WTC11 (cell line): ENCODE results near the gene HPS3. TPM values are rescaled to one million over a fixed set of nuclear protein-coding genes. Genes with fewer than 3 reads are reported as not detected.

Experiments used
- ATAC-seq: fragments of 200-7000 bp; cut with Tn5 transposase; 2 replicates; pipeline ENCODE4 v1.10.0; 2021; ENCODE audit warnings: mild to moderate bottlenecking, moderate library complexity
- CTCF ChIA-PET: fragments of 300-600 bp; sonication (Branson Sonifier 250); formaldehyde crosslinking; loops from one replicate; lab custom pipeline; 2021; ENCODE audit warnings: antibody characterized with exemption; lab: Charles Lee
- POLR2A ChIA-PET: fragments of 350-600 bp; sonication (Branson Sonifier 250); formaldehyde crosslinking; loops from one replicate; lab custom pipeline; 2021; ENCODE audit warnings: antibody characterized with exemption; lab: Charles Lee
- DNase-seq: peaks from one replicate; pipeline ENCODE4 v3.0.0; 2021; ENCODE audit warnings: low spot score
- H3K27ac Mint-ChIP-seq: 2 replicates; pipeline ENCODE4 v1.8.0; 2021; ENCODE audit warnings: mixed read lengths
- H3K27me3 Mint-ChIP-seq: 2 replicates; pipeline ENCODE4 v1.8.0; 2021; ENCODE audit warnings: low read depth, mild to moderate bottlenecking, moderate library complexity, mixed read lengths
- H3K36me3 Mint-ChIP-seq: 2 replicates; pipeline ENCODE4 v1.8.0; 2021; ENCODE audit warnings: mixed read lengths
- H3K4me1 Mint-ChIP-seq: 2 replicates; pipeline ENCODE4 v1.8.0; 2022; ENCODE audit warnings: mixed read lengths
- H3K4me3 Mint-ChIP-seq: 2 replicates; pipeline ENCODE4 v1.8.0; 2021; ENCODE audit warnings: mild to moderate bottlenecking, moderate library complexity, mixed read lengths
- H3K9me3 Mint-ChIP-seq: 2 replicates; pipeline ENCODE4 v1.8.0; 2021; ENCODE audit warnings: mixed read lengths
- E2F5 ChIP-seq: sonication (generic); formaldehyde crosslinking; IDR thresholded peaks from 2 replicates; pipeline ENCODE4 v1.8.1; 2022; ENCODE audit warnings: mild to moderate bottlenecking, moderate library complexity, missing genetic modification reagents
- ETV6 ChIP-seq: sonication (generic); formaldehyde crosslinking; IDR thresholded peaks from 2 replicates; pipeline ENCODE4 v1.8.1; 2022; ENCODE audit warnings: mild to moderate bottlenecking, missing genetic modification reagents
- FOXK1 ChIP-seq: sonication (generic); formaldehyde crosslinking; IDR thresholded peaks from 2 replicates; pipeline ENCODE4 v1.8.0; 2022; ENCODE audit warnings: mild to moderate bottlenecking, moderate library complexity, missing genetic modification reagents
- FOXP4 ChIP-seq: sonication (generic); formaldehyde crosslinking; IDR thresholded peaks from 2 replicates; pipeline ENCODE4 v1.8.0; 2022; ENCODE audit warnings: mild to moderate bottlenecking, missing genetic modification reagents
- GRHL2 ChIP-seq: fragments of 250-450 bp; sonication (Bioruptor Pico); IDR thresholded peaks from 2 replicates; pipeline ENCODE4 v1.8.0; 2022; ENCODE audit warnings: mild to moderate bottlenecking, moderate library complexity; ENCODE audit not compliant: insufficient replicate concordance, severe bottlenecking
- HMGA2 ChIP-seq: fragments of 250-450 bp; sonication (Bioruptor Pico); IDR thresholded peaks from 2 replicates; pipeline ENCODE4 v1.4.0; 2021; ENCODE audit warnings: mild to moderate bottlenecking, moderate library complexity
- JUN ChIP-seq: sonication (generic); formaldehyde crosslinking; IDR thresholded peaks from 2 replicates; pipeline ENCODE4 v1.8.0; 2023; ENCODE audit warnings: mild to moderate bottlenecking, missing genetic modification reagents
- KAT7 ChIP-seq: sonication (generic); formaldehyde crosslinking; IDR thresholded peaks from 2 replicates; pipeline ENCODE4 v1.8.1; 2023; ENCODE audit warnings: missing genetic modification reagents, mild to moderate bottlenecking, borderline replicate concordance
- MAX ChIP-seq: sonication (generic); formaldehyde crosslinking; IDR thresholded peaks from 2 replicates; pipeline ENCODE4 v1.8.0; 2022; ENCODE audit warnings: mild to moderate bottlenecking, missing genetic modification reagents
- MXD4 ChIP-seq: fragments of 250-450 bp; sonication (Bioruptor Pico); IDR thresholded peaks from 2 replicates; pipeline ENCODE4 v1.8.0; 2021; ENCODE audit warnings: mild to moderate bottlenecking, moderate library complexity, borderline replicate concordance
- NFATC4 ChIP-seq: fragments of 250-450 bp; sonication (Bioruptor Pico); IDR thresholded peaks from 2 replicates; pipeline ENCODE4 v1.9.0; 2021; ENCODE audit warnings: mild to moderate bottlenecking
- NFYB ChIP-seq: sonication (generic); formaldehyde crosslinking; conservative IDR thresholded peaks from 2 replicates; pipeline ENCODE4 v1.8.0; 2022; ENCODE audit warnings: low read depth, missing genetic modification reagents
- USF2 ChIP-seq: sonication (generic); formaldehyde crosslinking; IDR thresholded peaks from 2 replicates; pipeline ENCODE4 v1.8.1; 2023; ENCODE audit warnings: mild to moderate bottlenecking, missing genetic modification reagents, moderate library complexity
- ZNF263 ChIP-seq: sonication (generic); formaldehyde crosslinking; IDR thresholded peaks from 2 replicates; pipeline ENCODE4 v1.8.1; 2022; ENCODE audit warnings: low read depth, mild to moderate bottlenecking, moderate library complexity, missing genetic modification reagents
- ZNF317 ChIP-seq: sonication (generic); formaldehyde crosslinking; IDR thresholded peaks from 2 replicates; pipeline ENCODE4 v1.8.1; 2023; ENCODE audit warnings: low read depth, mild to moderate bottlenecking, moderate library complexity, missing genetic modification reagents, borderline replicate concordance
- ZNF396 ChIP-seq: fragments of 250-450 bp; sonication (Bioruptor Pico); IDR thresholded peaks from 2 replicates; pipeline ENCODE4 v1.8.0; 2021; ENCODE audit warnings: mild to moderate bottlenecking, moderate library complexity, borderline replicate concordance
- ZNF416 ChIP-seq: fragments of 250-450 bp; sonication (Bioruptor Pico); IDR thresholded peaks from 2 replicates; pipeline ENCODE4 v1.9.0; 2021; ENCODE audit warnings: mild to moderate bottlenecking, inconsistent platforms
- total RNA-seq: library from RNA; stranded (reverse); gene quantifications from 3 replicates; pipeline ENCODE4 v1.2.3, GENCODE V29; 2021
- TF ChIP-seq, protein P1 (sequence below): sonication (generic); formaldehyde crosslinking; IDR thresholded peaks from 2 replicates; pipeline ENCODE4 v1.8.0; 2022; ENCODE audit warnings: mild to moderate bottlenecking, missing genetic modification reagents
- TF ChIP-seq, protein P2 (sequence below): sonication (generic); formaldehyde crosslinking; IDR thresholded peaks from 2 replicates; pipeline ENCODE4 v1.8.1; 2022; ENCODE audit warnings: missing genetic modification reagents, borderline replicate concordance
- TF ChIP-seq, protein P3 (sequence below): sonication (generic); formaldehyde crosslinking; IDR thresholded peaks from 2 replicates; pipeline ENCODE4 v1.8.1; 2022; ENCODE audit warnings: mild to moderate bottlenecking, missing genetic modification reagents, moderate library complexity, borderline replicate concordance
- TF ChIP-seq, protein P4 (sequence below): sonication (generic); formaldehyde crosslinking; IDR thresholded peaks from 2 replicates; pipeline ENCODE4 v1.8.0; 2023; ENCODE audit warnings: missing genetic modification reagents, mild to moderate bottlenecking, borderline replicate concordance

The HPS3 gene
- total RNA-seq, 1 experiment from 2014 or later: 51.3 TPM

DNA sequence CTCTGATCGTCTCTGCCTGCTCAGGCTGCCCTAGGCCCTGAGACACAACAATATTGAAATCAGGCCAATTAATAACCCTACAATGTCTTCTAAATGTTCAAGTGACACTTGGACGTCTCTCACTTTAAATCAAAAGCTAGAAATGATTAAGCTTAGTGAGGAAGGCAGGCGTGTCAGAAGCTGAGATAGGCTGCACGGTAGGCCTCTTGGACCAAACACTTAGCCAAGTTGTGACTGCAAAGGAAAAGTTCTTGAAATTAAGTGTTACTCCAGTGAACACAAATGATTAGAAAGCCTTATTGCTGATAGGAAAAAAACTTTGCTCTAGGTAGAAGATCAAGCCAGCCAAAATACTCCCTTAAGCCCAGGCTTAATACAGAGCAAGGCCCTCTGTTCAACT is 2.2 kb downstream of the HPS3 start:
- H3K9me3 Mint-ChIP-seq: no peaks in the 10 kb centered on the region
- CTCF ChIA-PET: interaction anchor here (0.6 to 2.6 kb wide), 2 partner anchors 11 to 177 kb away, joined by 3 to 8 read pairs; no protein-coding TSS in a partner anchor
- DNase-seq: no peak
- POLR2A ChIA-PET: no interaction called here
- no peak for ATAC-seq
- peaks cover 8% of the 10 kb centered on the region for H3K27me3 Mint-ChIP-seq
- peaks cover 15% of the 10 kb centered on the region for H3K36me3 Mint-ChIP-seq
- TF ChIP-seq ZNF396 (CRISPR knock-in tag) (no peak), FOXP4 (CRISPR knock-in tag) (no peak), NFYB (CRISPR knock-in tag) (no peak), NFATC4 (CRISPR knock-in tag) (no peak), MXD4 (CRISPR knock-in tag) (no peak), E2F5 (CRISPR knock-in tag) (no peak), ZNF416 (no peak), ZNF263 (CRISPR knock-in tag) (no peak), KAT7 (CRISPR knock-in tag) (no peak), GRHL2 (no peak), ETV6 (CRISPR knock-in tag) (no peak), HMGA2 (no peak), FOXK1 (CRISPR knock-in tag) (no peak), MAX (no peak)
- TF ChIP-seq, protein P1, sequence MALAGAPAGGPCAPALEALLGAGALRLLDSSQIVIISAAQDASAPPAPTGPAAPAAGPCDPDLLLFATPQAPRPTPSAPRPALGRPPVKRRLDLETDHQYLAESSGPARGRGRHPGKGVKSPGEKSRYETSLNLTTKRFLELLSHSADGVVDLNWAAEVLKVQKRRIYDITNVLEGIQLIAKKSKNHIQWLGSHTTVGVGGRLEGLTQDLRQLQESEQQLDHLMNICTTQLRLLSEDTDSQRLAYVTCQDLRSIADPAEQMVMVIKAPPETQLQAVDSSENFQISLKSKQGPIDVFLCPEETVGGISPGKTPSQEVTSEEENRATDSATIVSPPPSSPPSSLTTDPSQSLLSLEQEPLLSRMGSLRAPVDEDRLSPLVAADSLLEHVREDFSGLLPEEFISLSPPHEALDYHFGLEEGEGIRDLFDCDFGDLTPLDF: no peak
- TF ChIP-seq, protein P2, sequence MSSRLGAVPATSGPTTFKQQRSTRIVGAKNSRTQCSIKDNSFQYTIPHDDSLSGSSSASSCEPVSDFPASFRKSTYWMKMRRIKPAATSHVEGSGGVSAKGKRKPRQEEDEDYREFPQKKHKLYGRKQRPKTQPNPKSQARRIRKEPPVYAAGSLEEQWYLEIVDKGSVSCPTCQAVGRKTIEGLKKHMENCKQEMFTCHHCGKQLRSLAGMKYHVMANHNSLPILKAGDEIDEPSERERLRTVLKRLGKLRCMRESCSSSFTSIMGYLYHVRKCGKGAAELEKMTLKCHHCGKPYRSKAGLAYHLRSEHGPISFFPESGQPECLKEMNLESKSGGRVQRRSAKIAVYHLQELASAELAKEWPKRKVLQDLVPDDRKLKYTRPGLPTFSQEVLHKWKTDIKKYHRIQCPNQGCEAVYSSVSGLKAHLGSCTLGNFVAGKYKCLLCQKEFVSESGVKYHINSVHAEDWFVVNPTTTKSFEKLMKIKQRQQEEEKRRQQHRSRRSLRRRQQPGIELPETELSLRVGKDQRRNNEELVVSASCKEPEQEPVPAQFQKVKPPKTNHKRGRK (CRISPR knock-in tag): no peak
- TF ChIP-seq, protein P3, sequence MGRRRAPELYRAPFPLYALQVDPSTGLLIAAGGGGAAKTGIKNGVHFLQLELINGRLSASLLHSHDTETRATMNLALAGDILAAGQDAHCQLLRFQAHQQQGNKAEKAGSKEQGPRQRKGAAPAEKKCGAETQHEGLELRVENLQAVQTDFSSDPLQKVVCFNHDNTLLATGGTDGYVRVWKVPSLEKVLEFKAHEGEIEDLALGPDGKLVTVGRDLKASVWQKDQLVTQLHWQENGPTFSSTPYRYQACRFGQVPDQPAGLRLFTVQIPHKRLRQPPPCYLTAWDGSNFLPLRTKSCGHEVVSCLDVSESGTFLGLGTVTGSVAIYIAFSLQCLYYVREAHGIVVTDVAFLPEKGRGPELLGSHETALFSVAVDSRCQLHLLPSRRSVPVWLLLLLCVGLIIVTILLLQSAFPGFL (CRISPR knock-in tag): no peak
- H3K4me1 Mint-ChIP-seq: peaks cover 60% of the 10 kb centered on the region
- peak overlapping the region; percentile 89 for H3K4me3 Mint-ChIP-seq
- H3K27ac Mint-ChIP-seq: peak overlapping the region; percentile 79

GRCh38 chr3:149134575-149134974 is 5.1 kb downstream of the HPS3 start:
- POLR2A ChIA-PET: no interaction called here
- Mint-ChIP-seq H3K9me3 (no peaks in the 10 kb centered on the region), H3K4me3 (no peak overlapping the region), H3K36me3 (peaks cover 13% of the 10 kb centered on the region), H3K4me1 (peaks cover 70% of the 10 kb centered on the region), H3K27ac (peak overlapping the region; percentile 48), H3K27me3 (no peaks in the 10 kb centered on the region)
- ATAC-seq: no peak; the same call in 1 of the 2 replicates
- TF ChIP-seq ZNF317 (CRISPR knock-in tag) (no peak), E2F5 (CRISPR knock-in tag) (no peak), KAT7 (CRISPR knock-in tag) (no peak), USF2 (no peak), JUN (CRISPR knock-in tag) (no peak)
- TF ChIP-seq, protein P4, sequence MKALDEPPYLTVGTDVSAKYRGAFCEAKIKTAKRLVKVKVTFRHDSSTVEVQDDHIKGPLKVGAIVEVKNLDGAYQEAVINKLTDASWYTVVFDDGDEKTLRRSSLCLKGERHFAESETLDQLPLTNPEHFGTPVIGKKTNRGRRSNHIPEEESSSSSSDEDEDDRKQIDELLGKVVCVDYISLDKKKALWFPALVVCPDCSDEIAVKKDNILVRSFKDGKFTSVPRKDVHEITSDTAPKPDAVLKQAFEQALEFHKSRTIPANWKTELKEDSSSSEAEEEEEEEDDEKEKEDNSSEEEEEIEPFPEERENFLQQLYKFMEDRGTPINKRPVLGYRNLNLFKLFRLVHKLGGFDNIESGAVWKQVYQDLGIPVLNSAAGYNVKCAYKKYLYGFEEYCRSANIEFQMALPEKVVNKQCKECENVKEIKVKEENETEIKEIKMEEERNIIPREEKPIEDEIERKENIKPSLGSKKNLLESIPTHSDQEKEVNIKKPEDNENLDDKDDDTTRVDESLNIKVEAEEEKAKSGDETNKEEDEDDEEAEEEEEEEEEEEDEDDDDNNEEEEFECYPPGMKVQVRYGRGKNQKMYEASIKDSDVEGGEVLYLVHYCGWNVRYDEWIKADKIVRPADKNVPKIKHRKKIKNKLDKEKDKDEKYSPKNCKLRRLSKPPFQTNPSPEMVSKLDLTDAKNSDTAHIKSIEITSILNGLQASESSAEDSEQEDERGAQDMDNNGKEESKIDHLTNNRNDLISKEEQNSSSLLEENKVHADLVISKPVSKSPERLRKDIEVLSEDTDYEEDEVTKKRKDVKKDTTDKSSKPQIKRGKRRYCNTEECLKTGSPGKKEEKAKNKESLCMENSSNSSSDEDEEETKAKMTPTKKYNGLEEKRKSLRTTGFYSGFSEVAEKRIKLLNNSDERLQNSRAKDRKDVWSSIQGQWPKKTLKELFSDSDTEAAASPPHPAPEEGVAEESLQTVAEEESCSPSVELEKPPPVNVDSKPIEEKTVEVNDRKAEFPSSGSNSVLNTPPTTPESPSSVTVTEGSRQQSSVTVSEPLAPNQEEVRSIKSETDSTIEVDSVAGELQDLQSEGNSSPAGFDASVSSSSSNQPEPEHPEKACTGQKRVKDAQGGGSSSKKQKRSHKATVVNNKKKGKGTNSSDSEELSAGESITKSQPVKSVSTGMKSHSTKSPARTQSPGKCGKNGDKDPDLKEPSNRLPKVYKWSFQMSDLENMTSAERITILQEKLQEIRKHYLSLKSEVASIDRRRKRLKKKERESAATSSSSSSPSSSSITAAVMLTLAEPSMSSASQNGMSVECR: no peak
- CTCF ChIA-PET: interaction anchor here (2.1 kb wide), 1 partner anchor 14 kb away, joined by 5 read pairs; no protein-coding TSS in a partner anchor
- no peak for DNase-seq
